Heart left ventricle (tissue), 16 donors: ENCODE measurements around the gene CCSER1. TPM values are rescaled to one million over a fixed set of nuclear protein-coding genes. Genes with fewer than 3 reads are reported as not detected.

ENCODE experiments used
- ATAC-seq, 4 donors: fragments of 200-7000 bp; cut with Tn5 transposase; one replicate each; pipeline ENCODE4 v1.9.1; 2020 to 2022; ENCODE audit warnings: moderate library complexity in 4 of 4, mild to moderate bottlenecking in 3 of 4, moderate number of reproducible peaks in 1 of 4
- DNase-seq, 5 donors: peaks; one replicate each; pipeline ENCODE4 v3.0.0-alpha.2; 2020
- H3K27ac ChIP-seq, 12 donors: fragments of 200-600 bp; sonication (generic) in 4 of 12; one replicate each; pipeline versions ENCODE4 v1.5.0 to v1.8.0; 2016 to 2022; ENCODE audit warnings: mild to moderate bottlenecking in 2 of 12
- H3K27me3 ChIP-seq, 9 donors: fragments of 200-600 bp; sonication (generic) in 2 of 9; one replicate each; pipeline versions ENCODE4 v1.5.1 to v1.8.0; 2016 to 2022; ENCODE audit warnings: mild to moderate bottlenecking in 3 of 9
- H3K36me3 ChIP-seq, 9 donors: fragments of 200-600 bp; sonication (generic) in 2 of 9; one replicate each; pipeline versions ENCODE4 v1.5.0 to v1.8.0; 2018 to 2022; ENCODE audit warnings: mild to moderate bottlenecking in 2 of 9
- H3K4me1 ChIP-seq, 12 donors: fragments of 200-600 bp; sonication (generic) in 4 of 12; one replicate each; pipeline versions ENCODE4 v1.5.0 to v1.8.0; 2016 to 2022; ENCODE audit warnings: mild to moderate bottlenecking in 3 of 12
- H3K4me3 ChIP-seq, 12 donors: fragments of 200-600 bp; sonication (generic) in 4 of 12; one replicate each; pipeline versions ENCODE4 v1.5.0 to v1.8.0; 2017 to 2022; ENCODE audit warnings: mild to moderate bottlenecking in 9 of 12, moderate library complexity in 4 of 12
- H3K9me3 ChIP-seq, 12 donors: fragments of 200-600 bp; sonication (generic) in 4 of 12; one replicate each; pipeline versions ENCODE4 v1.5.0 to v1.8.0; 2016 to 2022; ENCODE audit warnings: mild to moderate bottlenecking in 1 of 12
- CTCF ChIP-seq, 12 donors: fragments of 200-600 bp; sonication (generic) in 4 of 12; IDR thresholded peaks; one replicate each; pipeline versions ENCODE4 v1.5.0 to v1.8.0; 2018 to 2022; ENCODE audit warnings: antibody characterized with exemption in 12 of 12, mild to moderate bottlenecking in 5 of 12
- POLR2A ChIP-seq, 2 donors: fragments of 450-650 bp; IDR thresholded peaks; one replicate each; pipeline ENCODE4 v1.6.1; 2017; ENCODE audit warnings: antibody characterized with exemption in 2 of 2, mild to moderate bottlenecking in 2 of 2, moderate library complexity in 2 of 2
- WGBS, 4 donors: extraction: QIAGEN DNeasy Blood & Tissue Kit in 2 of 4; methylation state at CpG; one replicate each; pipeline versions ENCODE4 v1.1.5 to v1.1.7; 2013 to 2018; 5-methylcytosine and 5-hydroxymethylcytosine counted together
- intact Hi-C, 10 donors: fragments of 100-400 bp; cut with DNase I; formaldehyde crosslinking; loops; one replicate each; pipeline versions ENCODE4 v1.11.1 to v1.14.2; 2022
- polyA plus RNA-seq, 2 donors: library from polyadenylated mRNA; stranded (reverse); fragments of 200-250 nt; gene quantifications; one replicate each; pipeline ENCODE4 v1.2.3, GENCODE V29; 2013
- total RNA-seq, 9 donors: library from RNA; depleted of rRNA in 2 of 9; stranded (reverse); fragments of >200 nt in 2 of 9; fragmentation: NEBNext Ultra II Directional in 3 of 9; extraction: Animal tissue kit (Norgen Biotek cat#: 25700) in 3 of 9; gene quantifications; one replicate each; pipeline versions ENCODE4 v1.1.0 to v1.2.4, GENCODE V29; 2016 to 2023
- donor health status: ischemic (EF 13 %, LVEDD 7.1; RV severe dilation, severe dysfunction).
- donor health status: healthy with polysubstance abuse.
- donor health status: DM: no; HTN: yes; CAD: no.
- donor health status: DM: no; HTN: no; CAD: no.
- donor health status: ischemic (EF 25% LVEDD 6.9; RV normal size, moderate dysfunction).
- donor health status: ischemic (EF 25% LVEDD 5.7; RV mildly dilated, moderate dysfunction).
- donor health status: healthy.
- donor health status: DM: yes; HTN: yes; CAD: no.
- donor health status: ischemic (EF 35%, LVEDD 5.7; RV mildly dilated, moderate dysfunction).
- donor health status: nonischemic (EF 11% LVEDD 7.7; RV severe dilation, severe dysfunction).
- donor health status: DM: yes; HTN: yes; CAD: no.
- donor health status: PGD.
- donor health status: ischemic (EF 29% LVEDD 5.4; RV normal size, mild dysfunction).
- donor health status: nonischemic (EF 23%, LVEDD 6.1; RV moderate dilation, normal function).

CCSER1 gene
- total and polyA plus RNA-seq, 11 donors, result 2.5 to 15.8 (median 12.2) TPM

- intact Hi-C loops, result no loop called here
- DNase-seq (no peak), ATAC-seq (no peak)
- WGBS, 4 donors, result 89 to 100% (median 93%) methylated on average over 1 of the region's 1 CpG
- TF ChIP-seq POLR2A (IDR thresholded peaks at IDR 0.05), result no peak
- TF ChIP-seq CTCF (IDR thresholded peaks at IDR 0.05), result no peak
- Histone ChIP-seq H3K4me3 (no peak overlapping the region), H3K4me1 (no peaks in the 10 kb centered on the region), H3K9me3 (no peaks in the 10 kb centered on the region), H3K36me3 (no peaks in the 10 kb centered on the region), H3K27me3 (no peaks in the 10 kb centered on the region), H3K27ac (no peak overlapping the region)
Measured at GRCh38 chr4:90780193-90780592, 653.0 kb downstream of the CCSER1 start.

- Histone ChIP-seq H3K36me3 (no peaks in the 10 kb centered on the region), H3K9me3 (no peaks in the 10 kb centered on the region), H3K27me3 (no peaks in the 10 kb centered on the region), H3K27ac (no peak overlapping the region), H3K4me3 (no peak overlapping the region), H3K4me1 (no peaks in the 10 kb centered on the region)
- DNase-seq (no peak), ATAC-seq (no peak)
- WGBS, 4 donors, result 83 to 92% (median 90%) methylated on average over 1 of the region's 1 CpG
- intact Hi-C loops, result no loop called here
- TF ChIP-seq CTCF (IDR thresholded peaks at IDR 0.05), result no peak
- no peak for TF ChIP-seq POLR2A (IDR thresholded peaks at IDR 0.05)
Measured at GRCh38 chr4:90786602-90787001, 659.4 kb downstream of the CCSER1 start.

DNA sequence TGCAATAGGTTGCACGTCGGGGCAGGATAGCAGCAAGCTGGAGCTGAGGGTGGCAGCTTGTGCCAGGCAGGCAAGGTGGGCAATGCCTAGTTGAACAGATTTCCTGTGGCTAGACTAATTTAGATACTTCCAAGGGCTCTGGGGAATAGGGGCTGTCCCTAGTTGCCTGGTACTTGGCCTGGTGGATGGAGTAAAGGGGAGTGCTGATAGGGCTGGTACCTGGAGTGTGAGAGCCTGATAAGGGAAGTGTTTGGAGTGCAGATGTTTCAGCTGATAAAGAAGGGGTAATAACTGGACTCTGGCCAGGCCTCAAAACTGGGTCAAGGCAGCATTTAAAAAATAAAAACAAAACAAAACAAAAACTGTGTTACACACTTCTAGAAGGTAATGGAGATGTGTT, 665.5 kb downstream of the CCSER1 start:
- Histone ChIP-seq H3K4me3 (no peak overlapping the region), H3K9me3 (peaks cover 0 to 11% (median 6%) of the 10 kb centered on the region in 12 donors), H3K4me1 (no peaks in the 10 kb centered on the region), H3K27me3 (no peaks in the 10 kb centered on the region), H3K27ac (no peak overlapping the region), H3K36me3 (no peaks in the 10 kb centered on the region)
- TF ChIP-seq CTCF (IDR thresholded peaks at IDR 0.05) (no peak), POLR2A (IDR thresholded peaks at IDR 0.05) (no peak)
- ATAC-seq (no peak), DNase-seq (no peak)
- 67 to 89% (median 79%) methylated on average over 2 of the region's 2 CpGs for WGBS, 4 donors
- intact Hi-C loops, result no loop called here

DNA sequence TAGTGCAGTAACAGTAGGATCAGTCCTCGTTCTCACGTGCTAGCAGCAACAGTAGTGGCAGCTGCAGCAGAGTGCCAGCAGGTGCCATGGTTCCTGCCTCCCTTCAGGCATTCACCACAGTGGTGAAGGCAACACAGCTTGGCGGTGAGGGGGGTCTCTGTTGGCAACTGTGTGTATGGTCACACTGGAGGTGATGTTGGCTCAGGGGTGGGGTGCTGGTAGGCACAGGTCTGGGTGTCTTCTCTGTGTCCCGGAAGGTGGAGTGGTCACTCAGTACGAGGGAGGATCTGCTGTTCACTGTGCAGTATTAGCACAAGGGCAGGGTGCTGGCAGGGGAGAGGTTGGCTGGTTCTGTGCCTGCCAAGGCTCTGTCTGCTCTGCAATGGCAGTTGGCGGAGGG, 671.8 kb downstream of the CCSER1 start:
- no peak for TF ChIP-seq CTCF (IDR thresholded peaks at IDR 0.05)
- Histone ChIP-seq H3K4me1 (no peaks in the 10 kb centered on the region), H3K27ac (no peak overlapping the region), H3K36me3 (no peaks in the 10 kb centered on the region), H3K27me3 (no peaks in the 10 kb centered on the region), H3K4me3 (no peak overlapping the region), H3K9me3 (peaks cover 0 to 16% (median 6%) of the 10 kb centered on the region in 12 donors)
- intact Hi-C loops, result no loop called here
- ATAC-seq (peak in 1 of 4 donors; percentile 29), DNase-seq (no peak)
- WGBS, 4 donors, result 81 to 88% (median 85%) methylated on average over 5 to 6 of the region's 6 CpGs
